ENCODE data around the gene COL9A3.

The COL9A3 gene

GRCh38 chr20:62819494-62820174 is 2.8 kb downstream of the COL9A3 start:
- TF ChIP-seq, protein P1, sequence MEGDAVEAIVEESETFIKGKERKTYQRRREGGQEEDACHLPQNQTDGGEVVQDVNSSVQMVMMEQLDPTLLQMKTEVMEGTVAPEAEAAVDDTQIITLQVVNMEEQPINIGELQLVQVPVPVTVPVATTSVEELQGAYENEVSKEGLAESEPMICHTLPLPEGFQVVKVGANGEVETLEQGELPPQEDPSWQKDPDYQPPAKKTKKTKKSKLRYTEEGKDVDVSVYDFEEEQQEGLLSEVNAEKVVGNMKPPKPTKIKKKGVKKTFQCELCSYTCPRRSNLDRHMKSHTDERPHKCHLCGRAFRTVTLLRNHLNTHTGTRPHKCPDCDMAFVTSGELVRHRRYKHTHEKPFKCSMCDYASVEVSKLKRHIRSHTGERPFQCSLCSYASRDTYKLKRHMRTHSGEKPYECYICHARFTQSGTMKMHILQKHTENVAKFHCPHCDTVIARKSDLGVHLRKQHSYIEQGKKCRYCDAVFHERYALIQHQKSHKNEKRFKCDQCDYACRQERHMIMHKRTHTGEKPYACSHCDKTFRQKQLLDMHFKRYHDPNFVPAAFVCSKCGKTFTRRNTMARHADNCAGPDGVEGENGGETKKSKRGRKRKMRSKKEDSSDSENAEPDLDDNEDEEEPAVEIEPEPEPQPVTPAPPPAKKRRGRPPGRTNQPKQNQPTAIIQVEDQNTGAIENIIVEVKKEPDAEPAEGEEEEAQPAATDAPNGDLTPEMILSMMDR (IDR thresholded peaks at IDR 0.05; ENCODE audit: poor library complexity, severe bottlenecking) = no peak
- H3K27me3 ChIP-seq (ENCODE audit: insufficient read depth, poor library complexity, severe bottlenecking) = peaks cover 20% of the 10 kb centered on the region

GRCh38 chr20:62820208-62820961 is 3.5 kb downstream of the COL9A3 start:
- no peaks in the 10 kb centered on the region for H3K36me3 ChIP-seq (ENCODE audit: low read depth)
- H3K27ac ChIP-seq (ENCODE audit: poor library complexity, severe bottlenecking) = no peak overlapping the region
- TF ChIP-seq, protein P1 (IDR thresholded peaks at IDR 0.05; ENCODE audit: poor library complexity, severe bottlenecking) = no peak
- DNase-seq (ENCODE audit: low spot score) = peak; percentile 87
- no peak overlapping the region for H3K4me3 ChIP-seq (ENCODE audit: severe bottlenecking)
- H3K27me3 ChIP-seq (ENCODE audit: insufficient read depth, poor library complexity, severe bottlenecking) = peaks cover 20% of the 10 kb centered on the region
- H3K9me3 ChIP-seq (ENCODE audit: severe bottlenecking) = no peaks in the 10 kb centered on the region
- ATAC-seq (ENCODE audit: low read depth) = no peak
- peaks cover 17% of the 10 kb centered on the region for H3K4me1 ChIP-seq (ENCODE audit: insufficient read depth, poor library complexity, severe bottlenecking)

More at GRCh38 chr20:62819494-62820174, 2.8 kb downstream of the COL9A3 start:
- Histone ChIP-seq H3K27ac (ENCODE audit: poor library complexity, severe bottlenecking) (no peak overlapping the region), H3K4me3 (ENCODE audit: severe bottlenecking) (no peak overlapping the region), H3K4me1 (ENCODE audit: insufficient read depth, poor library complexity, severe bottlenecking) (peaks cover 17% of the 10 kb centered on the region), H3K9me3 (ENCODE audit: severe bottlenecking) (no peaks in the 10 kb centered on the region), H3K36me3 (ENCODE audit: low read depth) (no peaks in the 10 kb centered on the region)
- DNase-seq (ENCODE audit: low spot score) = peak; percentile 87
- peak; percentile 7; the same call in 1 of the 3 replicates for ATAC-seq (ENCODE audit: low read depth)

GRCh38 chr20:62820962-62821725 is 4.3 kb downstream of the COL9A3 start:
- no peaks in the 10 kb centered on the region for H3K36me3 ChIP-seq (ENCODE audit: low read depth)
- H3K9me3 ChIP-seq (ENCODE audit: severe bottlenecking) = no peaks in the 10 kb centered on the region
- peaks cover 13% of the 10 kb centered on the region for H3K27me3 ChIP-seq (ENCODE audit: insufficient read depth, poor library complexity, severe bottlenecking)
- peak; percentile 88 for DNase-seq (ENCODE audit: low spot score)
- H3K27ac ChIP-seq (ENCODE audit: poor library complexity, severe bottlenecking) = no peak overlapping the region
- TF ChIP-seq, protein P1 (IDR thresholded peaks at IDR 0.05; ENCODE audit: poor library complexity, severe bottlenecking) = no peak
- ATAC-seq (ENCODE audit: low read depth) = no peak
- H3K4me1 ChIP-seq (ENCODE audit: insufficient read depth, poor library complexity, severe bottlenecking) = peaks cover 15% of the 10 kb centered on the region
- no peak overlapping the region for H3K4me3 ChIP-seq (ENCODE audit: severe bottlenecking)

DNA sequence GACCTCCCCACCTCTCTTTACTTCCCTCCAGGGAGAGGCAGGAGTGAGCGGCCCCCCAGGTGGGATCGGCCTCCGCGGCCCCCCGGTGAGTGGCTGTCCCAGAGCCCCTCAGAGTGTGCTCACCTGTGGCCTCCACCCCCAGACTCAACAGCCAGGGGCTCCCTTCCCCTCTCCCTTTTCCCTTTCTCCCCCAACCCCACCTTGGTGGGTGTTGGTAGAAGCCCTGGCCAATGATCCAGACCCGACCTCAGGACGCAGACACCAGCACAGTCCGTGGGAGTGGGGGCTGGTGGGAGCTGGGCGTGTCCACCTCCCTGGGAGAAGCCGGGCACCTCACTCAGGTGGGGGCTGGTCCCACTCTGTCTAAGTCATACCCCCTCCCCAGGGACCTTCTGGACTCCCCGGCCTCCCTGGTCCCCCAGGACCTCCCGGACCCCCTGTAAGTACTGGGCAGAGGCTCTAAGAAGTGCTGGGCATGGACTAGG is 4.9 kb downstream of the COL9A3 start:
- TF ChIP-seq, protein P1 (IDR thresholded peaks at IDR 0.05; ENCODE audit: poor library complexity, severe bottlenecking) = no peak
- Histone ChIP-seq H3K27me3 (ENCODE audit: insufficient read depth, poor library complexity, severe bottlenecking) (peaks cover 7% of the 10 kb centered on the region), H3K36me3 (ENCODE audit: low read depth) (no peaks in the 10 kb centered on the region), H3K4me1 (ENCODE audit: insufficient read depth, poor library complexity, severe bottlenecking) (peaks cover 15% of the 10 kb centered on the region), H3K4me3 (ENCODE audit: severe bottlenecking) (no peak overlapping the region), H3K27ac (ENCODE audit: poor library complexity, severe bottlenecking) (no peak overlapping the region), H3K9me3 (ENCODE audit: severe bottlenecking) (no peaks in the 10 kb centered on the region)
- DNase-seq (ENCODE audit: low spot score) (peak; percentile 82), ATAC-seq (ENCODE audit: low read depth) (no peak)

All from RWPE2 (cell line).